Measurements from ENCODE around the gene RTEL1. TPM values are rescaled to one million over a fixed set of nuclear protein-coding genes. Genes with fewer than 3 reads are reported as not detected.
"Not testable (repeated sequence)": the region's sequence is repeated elsewhere in the genome, so short reads cannot be mapped to it uniquely, and the experiment has no call there.

The RTEL1 gene
- total RNA-seq, 1 experiment from 2014 or later, result 51.1 TPM

DNA sequence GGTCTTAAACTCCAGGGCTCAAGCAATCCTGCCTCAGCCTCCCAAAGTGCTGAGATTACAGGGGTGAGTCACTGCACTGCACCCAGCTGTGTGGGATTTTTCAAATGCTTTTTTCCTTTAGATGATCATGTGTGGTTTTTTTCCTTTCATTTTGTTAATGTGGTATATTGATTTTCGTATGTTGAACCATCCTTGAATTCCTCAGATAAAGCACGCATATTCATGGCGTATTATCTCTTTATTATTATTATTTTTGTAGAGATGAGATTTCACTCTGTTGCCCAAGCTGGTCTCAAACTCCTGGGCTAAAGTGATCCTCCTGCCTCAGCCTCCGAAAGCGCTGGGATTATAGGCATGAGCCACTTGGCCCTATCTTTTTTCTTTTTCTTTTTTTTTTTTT, 56.7 kb downstream of the RTEL1 start:
- CTCF ChIA-PET, result no interaction called here
- Histone ChIP-seq H3K9me3 (peaks cover 42% of the 10 kb centered on the region), H3K27me3 (replicated peaks; ENCODE audit: control insufficient read depth, insufficient read depth, low read length) (no peaks in the 10 kb centered on the region), H3K4me1 (no peaks in the 10 kb centered on the region), H3K4me3 (ENCODE audit: low read depth, low read length) (no peak overlapping the region), H3K36me3 (ENCODE audit: control insufficient read depth, insufficient read depth, low read length) (peaks cover 13% of the 10 kb centered on the region)
- DNase-seq, result no peak
- no peak overlapping the region for H3K4me3 Mint-ChIP-seq (ENCODE audit: unreplicated experiment)
- no peaks in the 10 kb centered on the region for H3K4me1 Mint-ChIP-seq (ENCODE audit: low read depth, unreplicated experiment)
- peaks cover 27% of the 10 kb centered on the region for H3K9me3 Mint-ChIP-seq (ENCODE audit: unreplicated experiment)
- H3K27ac Mint-ChIP-seq (ENCODE audit: unreplicated experiment), result no peak overlapping the region
- intact Hi-C loops (cut with micrococcal nuclease; ENCODE audit: unreplicated experiment), result no loop called here
- POLR2A ChIA-PET, result no interaction called here
- H3K36me3 Mint-ChIP-seq (ENCODE audit: insufficient read depth, unreplicated experiment), result peaks cover 100% of the 10 kb centered on the region
- TF ChIP-seq, protein P1, sequence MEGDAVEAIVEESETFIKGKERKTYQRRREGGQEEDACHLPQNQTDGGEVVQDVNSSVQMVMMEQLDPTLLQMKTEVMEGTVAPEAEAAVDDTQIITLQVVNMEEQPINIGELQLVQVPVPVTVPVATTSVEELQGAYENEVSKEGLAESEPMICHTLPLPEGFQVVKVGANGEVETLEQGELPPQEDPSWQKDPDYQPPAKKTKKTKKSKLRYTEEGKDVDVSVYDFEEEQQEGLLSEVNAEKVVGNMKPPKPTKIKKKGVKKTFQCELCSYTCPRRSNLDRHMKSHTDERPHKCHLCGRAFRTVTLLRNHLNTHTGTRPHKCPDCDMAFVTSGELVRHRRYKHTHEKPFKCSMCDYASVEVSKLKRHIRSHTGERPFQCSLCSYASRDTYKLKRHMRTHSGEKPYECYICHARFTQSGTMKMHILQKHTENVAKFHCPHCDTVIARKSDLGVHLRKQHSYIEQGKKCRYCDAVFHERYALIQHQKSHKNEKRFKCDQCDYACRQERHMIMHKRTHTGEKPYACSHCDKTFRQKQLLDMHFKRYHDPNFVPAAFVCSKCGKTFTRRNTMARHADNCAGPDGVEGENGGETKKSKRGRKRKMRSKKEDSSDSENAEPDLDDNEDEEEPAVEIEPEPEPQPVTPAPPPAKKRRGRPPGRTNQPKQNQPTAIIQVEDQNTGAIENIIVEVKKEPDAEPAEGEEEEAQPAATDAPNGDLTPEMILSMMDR (IDR thresholded peaks at IDR 0.05; ENCODE audit: insufficient read depth in 1 of 2, low read depth in 1 of 2, low read length in 1 of 2, severe bottlenecking in 1 of 2, unreplicated experiment in 1 of 2), result no peak
- no peaks in the 10 kb centered on the region for H3K27me3 Mint-ChIP-seq (ENCODE audit: insufficient read depth, unreplicated experiment)
- no TSS peak for BruUV-seq (replicated peaks)

DNA sequence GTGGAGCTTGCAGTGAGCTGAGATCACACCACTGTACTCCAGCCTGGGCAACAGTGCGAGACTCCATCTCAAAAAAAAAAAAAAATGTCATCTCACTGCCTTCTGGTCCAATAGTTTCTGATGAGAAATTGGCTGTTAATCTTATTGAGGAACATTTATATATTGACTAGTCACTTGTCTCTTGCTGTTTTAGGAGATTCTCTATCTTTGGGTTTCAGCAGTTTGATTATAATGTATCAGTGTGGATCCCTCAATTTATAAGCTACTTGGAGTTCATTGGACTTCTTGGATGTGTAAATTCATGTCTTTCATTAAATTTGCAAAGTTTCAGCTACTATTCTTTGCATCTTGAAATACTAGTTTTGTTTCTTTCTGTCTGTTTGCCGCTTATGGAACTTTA, 60.9 kb downstream of the RTEL1 start:
- no TSS peak for BruUV-seq (replicated peaks)
- Mint-ChIP-seq H3K27me3 (ENCODE audit: insufficient read depth, unreplicated experiment) (no peaks in the 10 kb centered on the region), H3K4me1 (ENCODE audit: low read depth, unreplicated experiment) (no peaks in the 10 kb centered on the region), H3K36me3 (ENCODE audit: insufficient read depth, unreplicated experiment) (peaks cover 100% of the 10 kb centered on the region), H3K4me3 (ENCODE audit: unreplicated experiment) (no peak overlapping the region), H3K27ac (ENCODE audit: unreplicated experiment) (no peak overlapping the region), H3K9me3 (ENCODE audit: unreplicated experiment) (peaks cover 21% of the 10 kb centered on the region)
- TF ChIP-seq, protein P1 (IDR thresholded peaks at IDR 0.05; ENCODE audit: insufficient read depth in 1 of 2, low read depth in 1 of 2, low read length in 1 of 2, severe bottlenecking in 1 of 2, unreplicated experiment in 1 of 2), result no peak
- CTCF ChIA-PET, result interaction anchor here (0.7 kb wide), 1 partner anchor 255 kb away, joined by 5 read pairs; no protein-coding TSS in a partner anchor
- Histone ChIP-seq H3K36me3 (ENCODE audit: control insufficient read depth, insufficient read depth, low read length) (peaks cover 5% of the 10 kb centered on the region), H3K4me1 (no peaks in the 10 kb centered on the region), H3K4me3 (ENCODE audit: low read depth, low read length) (no peak overlapping the region), H3K9me3 (peaks cover 38% of the 10 kb centered on the region), H3K27me3 (replicated peaks; ENCODE audit: control insufficient read depth, insufficient read depth, low read length) (no peaks in the 10 kb centered on the region)
- intact Hi-C loops (cut with micrococcal nuclease; ENCODE audit: unreplicated experiment), result no loop called here
- POLR2A ChIA-PET, result interaction anchor here (1.5 kb wide), 1 partner anchor 11 kb away, joined by 4 read pairs; the partner anchor contains the start of genes ARFRP1 and ZGPAT
- DNase-seq, result no peak

DNA sequence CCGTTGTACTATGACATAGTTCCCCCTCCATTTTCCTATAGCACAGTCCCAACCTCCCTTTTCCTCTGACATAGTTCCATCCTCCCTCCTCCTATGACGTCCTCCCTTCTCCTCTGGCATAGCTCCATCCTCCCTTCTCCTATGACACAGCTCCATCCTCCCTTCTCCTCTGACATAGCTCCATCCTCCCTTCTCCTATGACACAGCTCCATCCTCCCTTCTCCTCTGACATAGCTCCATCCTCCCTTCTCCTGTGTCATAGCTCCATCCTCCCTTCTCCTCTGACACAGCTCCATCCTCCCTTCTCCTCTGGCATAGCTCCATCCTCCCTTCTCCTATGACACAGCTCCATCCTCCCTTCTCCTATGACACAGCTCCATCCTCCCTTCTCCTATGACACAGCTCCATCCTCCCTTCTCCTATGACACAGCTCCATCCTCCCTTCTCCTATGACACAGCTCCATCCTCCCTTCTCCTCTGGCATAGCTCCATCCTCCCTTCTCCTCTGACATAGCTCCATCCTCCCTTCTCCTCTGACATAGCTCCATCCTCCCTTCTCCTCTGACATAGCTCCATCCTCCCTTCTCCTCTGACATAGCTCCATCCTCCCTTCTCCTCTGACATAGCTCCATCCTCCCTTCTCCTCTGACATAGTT, 65.0 kb downstream of the RTEL1 start:
- intact Hi-C loops (cut with micrococcal nuclease; ENCODE audit: unreplicated experiment); H3K27me3 ChIP-seq (replicated peaks; ENCODE audit: control insufficient read depth, insufficient read depth, low read length); H3K4me1 Mint-ChIP-seq (ENCODE audit: low read depth, unreplicated experiment); H3K36me3 ChIP-seq (ENCODE audit: control insufficient read depth, insufficient read depth, low read length); H3K4me3 ChIP-seq (ENCODE audit: low read depth, low read length); H3K27me3 Mint-ChIP-seq (ENCODE audit: insufficient read depth, unreplicated experiment); H3K4me1 ChIP-seq; BruUV-seq (replicated peaks); H3K4me3 Mint-ChIP-seq (ENCODE audit: unreplicated experiment); DNase-seq: not testable (repeated sequence)
- POLR2A ChIA-PET, result interaction anchor here (0.6 to 1.4 kb wide), 2 partner anchors 15 to 142 kb away, joined by 3 read pairs; partner anchors contain the start of genes ARFRP1, TPD52L2 and ZGPAT
- CTCF ChIA-PET, result interaction anchor here (0.6 to 0.7 kb wide), 2 partner anchors 19 to 232 kb away, joined by 3 read pairs; no protein-coding TSS in a partner anchor
- Mint-ChIP-seq H3K27ac (ENCODE audit: unreplicated experiment) (peak overlapping the region; percentile 49), H3K36me3 (ENCODE audit: insufficient read depth, unreplicated experiment) (peaks cover 100% of the 10 kb centered on the region), H3K9me3 (ENCODE audit: unreplicated experiment) (peaks cover 33% of the 10 kb centered on the region)
- peaks cover 37% of the 10 kb centered on the region for H3K9me3 ChIP-seq

DNA sequence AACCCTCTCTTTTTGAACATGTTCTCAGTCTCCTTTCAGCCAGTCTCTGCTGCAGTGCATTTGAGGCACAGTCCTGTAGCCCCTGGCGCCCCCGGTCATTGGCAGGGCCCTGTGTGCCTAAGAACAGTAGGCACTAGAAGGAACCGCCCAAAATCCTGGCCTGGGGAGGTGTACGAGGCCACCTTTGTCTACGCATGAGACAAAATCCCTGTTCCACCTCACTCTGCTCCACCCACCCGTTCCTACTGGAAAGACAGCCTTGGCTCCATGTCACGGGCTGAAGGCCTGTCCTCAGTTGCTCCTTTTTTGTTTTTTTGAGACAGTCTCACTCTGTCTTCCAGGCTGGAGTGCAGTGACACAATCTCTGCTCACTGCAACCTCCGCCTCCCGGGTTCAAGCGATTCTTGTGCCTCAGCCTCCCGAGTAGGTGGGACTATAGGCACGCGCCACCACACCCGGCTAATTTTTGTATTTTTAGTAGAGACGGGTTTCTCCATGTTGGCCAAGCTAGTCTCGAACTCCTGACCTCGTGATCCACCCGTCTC, 72.1 kb downstream of the RTEL1 start:
- H3K27ac Mint-ChIP-seq (ENCODE audit: unreplicated experiment); H3K4me3 ChIP-seq (ENCODE audit: low read depth, low read length); H3K4me1 ChIP-seq; H3K4me3 Mint-ChIP-seq (ENCODE audit: unreplicated experiment); CTCF ChIA-PET; H3K27me3 Mint-ChIP-seq (ENCODE audit: insufficient read depth, unreplicated experiment); intact Hi-C loops (cut with micrococcal nuclease; ENCODE audit: unreplicated experiment); H3K4me1 Mint-ChIP-seq (ENCODE audit: low read depth, unreplicated experiment); H3K9me3 Mint-ChIP-seq (ENCODE audit: unreplicated experiment); BruUV-seq (replicated peaks); POLR2A ChIA-PET; H3K27me3 ChIP-seq (replicated peaks; ENCODE audit: control insufficient read depth, insufficient read depth, low read length); DNase-seq: not testable (repeated sequence)
- H3K36me3 Mint-ChIP-seq (ENCODE audit: insufficient read depth, unreplicated experiment), result peaks cover 39% of the 10 kb centered on the region
- Histone ChIP-seq H3K36me3 (ENCODE audit: control insufficient read depth, insufficient read depth, low read length) (peaks cover 10% of the 10 kb centered on the region), H3K9me3 (peaks cover 12% of the 10 kb centered on the region)
